Erythroblast (primary cell): ENCODE results near the gene MRPL34.

Experiments
- DNase-seq, 2 experiments: peaks; one replicate each; lab custom pipeline; 2025; lab: John Stamatoyannopoulos, UW
- GATA1 ChIP-seq: IDR thresholded peaks from 2 replicates; pipeline ENCODE4 v1.6.1; 2011; ENCODE audit warnings: low read depth, mild to moderate bottlenecking, control low read depth, low read length, moderate library complexity
- POLR2A ChIP-seq: IDR thresholded peaks from 2 replicates; pipeline ENCODE4 v1.6.1; 2011; ENCODE audit warnings: mild to moderate bottlenecking, low read length

MRPL34 gene

GRCh38 chr19:17323964-17324332 lies 18.3 kb downstream of the MRPL34 start:
- TF ChIP-seq GATA1, result no peak
- no peak for TF ChIP-seq POLR2A
- DNase-seq, result no peak

GRCh38 chr19:17324357-17325114 lies 18.9 kb downstream of the MRPL34 start:
- TF ChIP-seq GATA1 (no peak), POLR2A (no peak)
- no peak for DNase-seq

GRCh38 chr19:17325133-17325532 lies 19.5 kb downstream of the MRPL34 start:
- TF ChIP-seq POLR2A (no peak), GATA1 (no peak)
- no peak for DNase-seq

DNA sequence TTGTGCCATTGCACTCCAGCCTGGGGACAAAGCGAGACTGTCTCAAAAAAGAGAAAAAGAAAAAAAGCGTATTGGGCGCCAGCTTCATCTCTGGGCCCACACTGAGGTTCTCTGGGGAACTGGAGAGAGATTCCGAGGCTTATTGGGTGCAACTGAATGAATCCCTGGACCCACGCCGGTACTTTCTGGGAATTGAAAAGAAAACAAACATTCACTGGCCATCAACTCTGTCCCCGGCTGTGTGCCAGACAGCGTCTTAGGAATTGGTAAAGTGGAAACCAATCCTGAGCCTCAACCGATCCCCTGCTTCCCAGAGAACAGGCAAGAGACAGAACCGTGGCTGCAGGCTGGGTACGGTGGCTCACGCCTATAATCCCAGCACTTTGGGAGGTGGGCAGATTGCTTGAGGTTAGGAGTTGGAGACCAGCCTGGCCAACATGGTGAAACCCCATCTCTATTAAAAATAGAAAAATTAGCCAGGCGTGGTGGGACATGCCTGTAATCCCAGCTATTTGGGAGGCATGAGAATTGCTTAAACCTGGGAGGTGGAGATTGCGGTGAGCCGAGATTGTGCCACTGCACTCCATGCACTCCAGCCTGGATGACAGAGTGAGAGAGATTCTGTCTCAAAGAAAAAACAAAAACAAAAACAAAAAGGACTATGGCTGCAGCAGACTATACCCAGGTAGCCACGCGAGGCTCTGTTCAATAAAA lies 20.4 kb downstream of the MRPL34 start:
- no peak for TF ChIP-seq POLR2A
- no peak for TF ChIP-seq GATA1
- no peak for DNase-seq

GRCh38 chr19:17326595-17326966 lies 20.9 kb downstream of the MRPL34 start:
- TF ChIP-seq POLR2A, result no peak
- TF ChIP-seq GATA1, result no peak

DNA sequence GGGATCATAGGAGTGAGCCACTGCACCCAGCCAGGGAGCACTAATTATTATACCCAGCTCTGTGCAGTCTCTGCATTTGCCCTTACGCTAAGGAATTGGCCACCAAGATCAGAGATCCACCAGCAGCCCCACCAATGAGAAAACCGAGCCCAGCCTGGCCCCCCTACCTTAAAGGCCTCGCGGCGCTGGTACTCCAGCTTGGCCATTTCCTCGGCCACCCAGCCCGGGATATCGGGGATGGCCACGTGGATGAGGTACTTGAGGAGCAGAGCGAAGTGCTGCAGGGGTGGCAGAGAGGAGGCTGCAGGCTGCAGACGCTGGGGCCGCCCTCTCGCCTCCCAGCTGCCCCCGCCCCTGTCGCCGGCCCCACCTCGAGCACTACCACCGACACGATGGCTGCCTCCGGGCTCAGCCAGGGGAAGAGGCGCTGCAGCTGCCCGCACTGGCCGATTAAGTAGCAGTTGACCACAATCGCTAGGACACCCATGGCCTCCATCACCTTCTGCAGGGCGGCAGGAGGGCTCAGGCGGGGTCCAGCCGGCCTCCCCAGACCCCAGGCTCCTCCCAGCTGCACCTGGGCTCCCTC lies 21.5 kb downstream of the MRPL34 start:
- TF ChIP-seq POLR2A (no peak), GATA1 (no peak)
- no peak for DNase-seq

More at GRCh38 chr19:17326595-17326966, 20.9 kb downstream of the MRPL34 start:
- no peak for DNase-seq

- TF ChIP-seq GATA1 (no peak), POLR2A (no peak)
- DNase-seq, result peak in 1 of 2 experiments; percentile 64
Observed at GRCh38 chr19:17327654-17328516, 22.2 kb downstream of the MRPL34 start.

GRCh38 chr19:17328517-17329365 lies 23.1 kb downstream of the MRPL34 start:
- no peak for DNase-seq
- TF ChIP-seq GATA1, result no peak
- TF ChIP-seq POLR2A, result no peak

DNA sequence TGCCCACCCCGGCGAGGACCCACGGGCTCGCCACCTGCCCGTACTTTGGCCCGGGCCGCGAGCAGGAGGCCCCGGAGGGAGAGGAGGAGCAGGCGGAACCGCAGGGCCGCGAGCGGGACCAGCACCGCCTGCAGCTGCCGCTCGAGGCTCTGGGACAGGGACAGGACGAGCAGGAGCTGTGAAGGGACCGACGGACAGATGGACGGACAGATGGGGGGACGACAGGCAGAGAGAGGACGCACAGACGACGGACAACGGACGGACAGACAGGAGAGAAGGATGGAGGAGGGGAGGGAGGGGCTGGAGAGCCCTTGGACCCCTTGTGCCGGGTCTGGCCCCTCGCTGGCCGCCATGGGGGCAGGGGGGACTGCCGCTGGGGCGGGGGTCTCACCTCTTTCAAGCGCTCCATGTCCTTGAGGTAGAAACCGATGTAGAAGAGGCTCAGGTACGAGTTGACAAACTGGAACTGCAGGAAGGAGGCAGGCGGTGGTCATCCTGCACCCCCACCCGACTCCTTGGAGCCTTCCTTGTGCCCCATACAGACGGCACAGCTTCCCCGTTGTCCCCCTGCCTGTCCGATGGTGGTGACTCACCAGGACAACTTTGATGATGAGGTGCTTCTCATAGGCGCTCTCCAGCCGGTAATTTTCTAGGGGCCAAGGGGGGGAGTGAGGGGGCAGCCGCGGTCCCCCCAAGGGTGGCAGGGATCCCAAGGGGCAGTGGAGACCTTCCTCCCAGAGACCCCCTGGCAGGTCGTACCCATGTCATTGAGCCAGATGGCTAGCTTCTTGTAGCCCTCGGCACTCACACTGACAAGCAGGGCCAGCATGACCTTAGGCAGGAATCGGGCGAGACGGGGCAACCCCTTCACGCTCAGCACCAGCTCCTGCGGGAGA lies 23.9 kb downstream of the MRPL34 start:
- no peak for DNase-seq
- no peak for TF ChIP-seq POLR2A
- no peak for TF ChIP-seq GATA1

- no peak for DNase-seq
Observed at GRCh38 chr19:17330262-17331044, 24.8 kb downstream of the MRPL34 start.

DNA sequence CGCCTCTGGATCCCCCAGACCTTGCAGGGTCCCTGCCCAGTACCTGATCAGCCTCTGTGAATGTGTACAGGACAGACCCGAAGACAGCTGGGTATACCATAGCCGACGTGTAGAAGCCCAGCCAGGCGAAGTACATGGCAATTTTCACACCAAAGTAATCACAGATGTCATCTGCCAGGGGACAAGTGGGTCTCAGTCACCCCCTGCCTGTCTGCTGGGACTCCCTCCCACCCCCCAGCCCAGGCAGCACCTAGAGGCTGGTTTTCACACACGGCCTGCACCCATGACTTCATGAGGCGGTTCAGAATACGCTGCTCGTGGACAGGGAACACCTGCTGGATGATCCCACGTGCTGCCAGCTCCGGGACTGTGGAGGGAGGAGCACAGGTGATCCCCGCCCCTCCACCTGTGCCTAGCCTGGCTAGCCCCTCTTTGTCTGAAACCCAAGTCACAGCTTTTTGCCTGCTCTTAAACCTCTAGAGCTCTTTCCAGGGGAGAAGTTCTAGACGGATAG lies 25.4 kb downstream of the MRPL34 start:
- DNase-seq, result no peak
- no peak for TF ChIP-seq POLR2A
- no peak for TF ChIP-seq GATA1

More at GRCh38 chr19:17330262-17331044, 24.8 kb downstream of the MRPL34 start:
- TF ChIP-seq GATA1 (no peak), POLR2A (no peak)
